ENCODE data around the gene ZNF428.

GRCh38 chr19:43582495-43582894 lies 36.9 kb downstream of the ZNF428 start:
- TF ChIP-seq, protein P1, sequence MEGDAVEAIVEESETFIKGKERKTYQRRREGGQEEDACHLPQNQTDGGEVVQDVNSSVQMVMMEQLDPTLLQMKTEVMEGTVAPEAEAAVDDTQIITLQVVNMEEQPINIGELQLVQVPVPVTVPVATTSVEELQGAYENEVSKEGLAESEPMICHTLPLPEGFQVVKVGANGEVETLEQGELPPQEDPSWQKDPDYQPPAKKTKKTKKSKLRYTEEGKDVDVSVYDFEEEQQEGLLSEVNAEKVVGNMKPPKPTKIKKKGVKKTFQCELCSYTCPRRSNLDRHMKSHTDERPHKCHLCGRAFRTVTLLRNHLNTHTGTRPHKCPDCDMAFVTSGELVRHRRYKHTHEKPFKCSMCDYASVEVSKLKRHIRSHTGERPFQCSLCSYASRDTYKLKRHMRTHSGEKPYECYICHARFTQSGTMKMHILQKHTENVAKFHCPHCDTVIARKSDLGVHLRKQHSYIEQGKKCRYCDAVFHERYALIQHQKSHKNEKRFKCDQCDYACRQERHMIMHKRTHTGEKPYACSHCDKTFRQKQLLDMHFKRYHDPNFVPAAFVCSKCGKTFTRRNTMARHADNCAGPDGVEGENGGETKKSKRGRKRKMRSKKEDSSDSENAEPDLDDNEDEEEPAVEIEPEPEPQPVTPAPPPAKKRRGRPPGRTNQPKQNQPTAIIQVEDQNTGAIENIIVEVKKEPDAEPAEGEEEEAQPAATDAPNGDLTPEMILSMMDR (IDR thresholded peaks at IDR 0.05): no peak
- no peak for TF ChIP-seq POLR2A (IDR thresholded peaks at IDR 0.05)

Measured in transverse colon (tissue), 3 donors.